PC-3 (cell line): ENCODE data around the gene SEPTIN1. TPM values are rescaled to one million over a fixed set of nuclear protein-coding genes. Genes with fewer than 3 reads are reported as not detected.
A peak's percentile ranks its signal among the peaks of the same experiment; 100 is the strongest.
"Not testable (repeated sequence)": the region's sequence is repeated elsewhere in the genome, so short reads cannot be mapped to it uniquely, and the experiment has no call there.

Experiments used
- ATAC-seq: fragments of 200-7000 bp; cut with Tn5 transposase; 2 replicates; pipeline ENCODE4 v1.9.1; 2020; ENCODE audit warnings: mild to moderate bottlenecking, moderate library complexity
- BruUV-seq: library from RNA; stranded (reverse); fragments of 400-500 nt; replicated peaks from 2 replicates; lab custom pipeline; 2021; lab: Mats Ljungman, UMichigan
- CTCF ChIA-PET: fragments of 300-600 bp; sonication (Branson Sonifier 250); formaldehyde crosslinking; loops from one replicate; lab custom pipeline; 2022; ENCODE audit warnings: antibody characterized with exemption; lab: Charles Lee
- POLR2A ChIA-PET: fragments of 300-600 bp; sonication (Branson Sonifier 250); formaldehyde crosslinking; loops from one replicate; lab custom pipeline; 2022; ENCODE audit warnings: antibody characterized with exemption; ENCODE audit not compliant: unreplicated experiment; lab: Charles Lee
- DNase-seq: peaks from one replicate; pipeline ENCODE4 v3.0.0-alpha.2; 2015
- H2AFZ ChIP-seq: fragments of 300-600 bp; sonication (generic); 2 replicates; pipeline ENCODE4 v1.6.0; 2016; ENCODE audit warnings: antibody characterized with exemption, low read length
- H3F3A ChIP-seq: fragments of 300-600 bp; sonication (generic); one replicate; pipeline ENCODE4 v1.6.0; 2017; ENCODE audit warnings: antibody characterized with exemption, low read length, control low read depth, mild to moderate bottlenecking; ENCODE audit not compliant: unreplicated experiment
- H3K27ac ChIP-seq: fragments of 300-600 bp; sonication (generic); 2 replicates; pipeline ENCODE4 v1.5.1; 2016; ENCODE audit warnings: mild to moderate bottlenecking, low read length
- H3K27me3 ChIP-seq: fragments of 300-600 bp; sonication (generic); 2 replicates; pipeline ENCODE4 v1.6.1; 2016; ENCODE audit warnings: low read length, mixed read lengths
- H3K36me3 ChIP-seq: fragments of 300-600 bp; sonication (generic); 2 replicates; pipeline ENCODE4 v1.6.1; 2016; ENCODE audit warnings: low read depth, mixed run types, low read length, mixed read lengths
- H3K4me1 ChIP-seq: fragments of 300-600 bp; sonication (generic); 2 replicates; pipeline ENCODE4 v1.5.1; 2016; ENCODE audit warnings: low read length; ENCODE audit not compliant: insufficient read depth
- H3K4me2 ChIP-seq: fragments of 300-600 bp; sonication (generic); 2 replicates; pipeline ENCODE4 v1.6.0; 2016; ENCODE audit warnings: low read length
- H3K4me3 ChIP-seq: fragments of 300-600 bp; sonication (generic); 2 replicates; pipeline ENCODE4 v1.5.1; 2016; ENCODE audit warnings: mild to moderate bottlenecking, low read length, mixed read lengths
- H3K79me2 ChIP-seq: fragments of 300-600 bp; sonication (generic); 2 replicates; pipeline ENCODE4 v1.6.1; 2017; ENCODE audit warnings: low read length, mixed read lengths
- H3K9ac ChIP-seq: fragments of 300-600 bp; sonication (generic); 2 replicates; pipeline ENCODE4 v1.6.0; 2016; ENCODE audit warnings: mild to moderate bottlenecking, low read length
- H3K9me2 ChIP-seq: fragments of 300-600 bp; sonication (generic); replicated peaks from 2 replicates; pipeline ENCODE4 v1.6.1; 2016; ENCODE audit warnings: mixed run types, low read length, mixed read lengths
- H3K9me3 ChIP-seq: fragments of 300-600 bp; sonication (generic); 2 replicates; pipeline ENCODE4 v1.6.1; 2016; ENCODE audit warnings: low read length, mixed read lengths
- H4K20me1 ChIP-seq: fragments of 300-600 bp; sonication (generic); 2 replicates; pipeline ENCODE4 v1.6.1; 2016; ENCODE audit warnings: low read length, mixed read lengths
- CTCF ChIP-seq: fragments of 300-600 bp; sonication (generic); conservative IDR thresholded peaks from 2 replicates; pipeline ENCODE4 v1.5.1; 2017; ENCODE audit warnings: antibody characterized with exemption, low read depth, mild to moderate bottlenecking, low read length
- EZH2 ChIP-seq: fragments of 300-600 bp; sonication (generic); IDR thresholded peaks from one replicate; pipeline ENCODE4 v1.6.1; 2017; ENCODE audit warnings: antibody characterized with exemption, mild to moderate bottlenecking, low read length; ENCODE audit not compliant: unreplicated experiment
- EZH2phosphoT487 ChIP-seq: fragments of 300-600 bp; sonication (generic); IDR thresholded peaks from 2 replicates; pipeline ENCODE4 v1.6.1; 2018; ENCODE audit warnings: mild to moderate bottlenecking, antibody characterized with exemption, low read length, borderline replicate concordance
- intact Hi-C: fragments of 100-400 bp; cut with micrococcal nuclease; formaldehyde crosslinking; loops from 2 replicates; pipeline ENCODE4 v1.9.0; 2023
- total RNA-seq: library from RNA; depleted of rRNA; stranded (reverse); fragments of >200 nt; gene quantifications from 2 replicates; pipeline ENCODE4 v1.2.3, GENCODE V29; 2014; rRNA removed

The SEPTIN1 gene
- total RNA-seq, 1 experiment from 2014 or later = 0.55 TPM

GRCh38 chr16:30335598-30336474, 46.5 kb downstream of the SEPTIN1 start:
- CTCF ChIA-PET = no interaction called here
- intact Hi-C loops = no loop called here
- Histone ChIP-seq H3K9ac (peak overlapping the region; percentile 59), H3F3A (no peaks in the 10 kb centered on the region), H3K9me3 (no peaks in the 10 kb centered on the region), H3K36me3 (no peaks in the 10 kb centered on the region), H3K27me3 (no peaks in the 10 kb centered on the region), H3K27ac (peak overlapping the region; percentile 58; the same call in 1 of the 2 replicates), H4K20me1 (no peaks in the 10 kb centered on the region), H3K4me1 (peaks cover 8% of the 10 kb centered on the region; the same call in 1 of the 2 replicates), H3K9me2 (no peaks in the 10 kb centered on the region), H3K79me2 (peaks cover 17% of the 10 kb centered on the region), H2AFZ (peak overlapping the region; percentile 90), H3K4me2 (peak overlapping the region; percentile 78), H3K4me3 (peak overlapping the region; percentile 70)
- POLR2A ChIA-PET = interaction anchor here (0.6 to 0.7 kb wide), 4 partner anchors 13 to 479 kb away, joined by 3 to 19 read pairs (median 4); no protein-coding TSS in a partner anchor
- peak; percentile 50 for DNase-seq
- TSS peak; percentile 76 for BruUV-seq
- TF ChIP-seq EZH2phosphoT487 (no peak), EZH2 (no peak), CTCF (no peak)
- peak; percentile 30 for ATAC-seq

- peak overlapping the region; percentile 90 for H2AFZ ChIP-seq
- CTCF ChIA-PET = not testable (repeated sequence)
These were observed 47.2 kb downstream of the SEPTIN1 start for GRCh38 chr16:30335028-30335597.

DNA sequence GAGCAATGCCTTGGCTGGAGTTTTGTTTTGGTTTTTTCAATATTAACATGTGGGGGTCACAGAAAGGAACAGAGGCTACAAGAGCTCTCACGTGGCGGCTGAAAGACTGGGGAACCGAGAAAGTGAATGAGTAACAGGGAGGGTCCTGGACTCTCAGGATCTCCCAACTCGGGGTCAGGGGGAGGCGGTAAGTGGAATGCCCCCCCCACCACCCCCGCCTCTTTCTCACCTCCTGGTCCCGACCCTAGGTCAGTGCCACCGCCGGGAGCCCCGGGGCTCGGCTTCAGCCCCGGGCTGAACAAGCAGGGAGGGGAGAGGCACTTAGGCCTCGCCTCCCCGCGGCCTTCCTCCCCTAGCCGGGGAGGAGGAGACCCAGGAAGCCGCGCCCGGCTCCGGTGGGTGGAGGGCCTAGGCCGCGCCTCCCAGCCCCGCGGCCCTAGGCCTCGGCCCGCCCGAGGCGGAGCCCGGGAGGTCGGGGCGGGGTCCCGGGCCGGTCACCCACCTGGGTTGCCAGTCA, 47.8 kb downstream of the SEPTIN1 start:
- H2AFZ ChIP-seq, H3F3A ChIP-seq, H3K27ac ChIP-seq, BruUV-seq, POLR2A ChIA-PET, CTCF ChIA-PET, H3K9me2 ChIP-seq, H3K36me3 ChIP-seq, H3K9me3 ChIP-seq, intact Hi-C loops, H4K20me1 ChIP-seq, H3K4me1 ChIP-seq, H3K27me3 ChIP-seq: not testable (repeated sequence)
- ATAC-seq (peak; percentile 90), DNase-seq (peak; percentile 80)
- H3K4me3 ChIP-seq = peak overlapping the region; percentile 70
- H3K4me2 ChIP-seq = peak overlapping the region; percentile 62
- peak overlapping the region; percentile 59; the same call in 1 of the 2 replicates for H3K9ac ChIP-seq
- peaks cover 22% of the 10 kb centered on the region for H3K79me2 ChIP-seq

More at GRCh38 chr16:30335028-30335597, 47.2 kb downstream of the SEPTIN1 start:
- peak overlapping the region; percentile 78 for H3K4me2 ChIP-seq
- H3K36me3 ChIP-seq, H3K4me1 ChIP-seq, H3K9me2 ChIP-seq, H3K9me3 ChIP-seq, H4K20me1 ChIP-seq, H3F3A ChIP-seq, intact Hi-C loops, H3K27me3 ChIP-seq, BruUV-seq: not testable (repeated sequence)
- DNase-seq (peak; percentile 79), ATAC-seq (peak; percentile 81)
- POLR2A ChIA-PET = interaction anchor here (0.6 to 0.7 kb wide), 3 partner anchors 19 to 480 kb away, joined by 3 to 5 read pairs (median 4); no protein-coding TSS in a partner anchor
- peak overlapping the region; percentile 59 for H3K9ac ChIP-seq
- peak overlapping the region; percentile 58 for H3K27ac ChIP-seq
- H3K4me3 ChIP-seq = peak overlapping the region; percentile 70
- H3K79me2 ChIP-seq = peaks cover 22% of the 10 kb centered on the region

Other genes starting within 250 kb of the SEPTIN1 start
- 8.4 and 10.3 TPM in 2 replicates for gene CORO1A, start 199.0 kb downstream of the SEPTIN1 start, total RNA-seq
- 143 and 162 TPM in 2 replicates for gene BOLA2B, start 188.9 kb downstream of the SEPTIN1 start, total RNA-seq
- 83.4 and 91.9 TPM in 2 replicates for gene SLX1A, start 188.7 kb downstream of the SEPTIN1 start, total RNA-seq
- gene SULT1A3, start 183.3 kb downstream of the SEPTIN1 start, total RNA-seq = 8.5 and 14.6 TPM in 2 replicates
- 0.29 and 4.3 TPM in 2 replicates for gene NPIPB13, start 134.1 kb downstream of the SEPTIN1 start, total RNA-seq
- 30.0 and 43.3 TPM in 2 replicates for gene CD2BP2, start 27.3 kb downstream of the SEPTIN1 start, total RNA-seq
- 36.0 and 52.4 TPM in 2 replicates for gene TBC1D10B, start 12.1 kb downstream of the SEPTIN1 start, total RNA-seq
- gene MYL11, start 7.8 kb downstream of the SEPTIN1 start, total RNA-seq = not detected in 2 replicates
- gene ZNF48, start 12.9 kb upstream of the SEPTIN1 start, total RNA-seq = 8.9 and 14.2 TPM in 2 replicates
- 3.6 and 4.3 TPM in 2 replicates for gene ZNF771, start 25.0 kb upstream of the SEPTIN1 start, total RNA-seq
- 63.1 and 64.1 TPM in 2 replicates for gene DCTPP1, start 47.5 kb upstream of the SEPTIN1 start, total RNA-seq
- gene SEPHS2, start 63.3 kb upstream of the SEPTIN1 start, total RNA-seq = 8.4 and 16.8 TPM in 2 replicates
- not detected in 2 replicates for gene ITGAL, start 90.2 kb upstream of the SEPTIN1 start, total RNA-seq
- gene ZNF768, start 144.0 kb upstream of the SEPTIN1 start, total RNA-seq = 31.2 and 46.7 TPM in 2 replicates
- gene ZNF747, start 152.3 kb upstream of the SEPTIN1 start, total RNA-seq = 7.9 and 8.9 TPM in 2 replicates
- gene ZNF764, start 175.8 kb upstream of the SEPTIN1 start, total RNA-seq = 8.1 and 12.8 TPM in 2 replicates
- gene ZNF688, start 189.2 kb upstream of the SEPTIN1 start, total RNA-seq = 5.5 and 14.3 TPM in 2 replicates
- gene ZNF785, start 203.1 kb upstream of the SEPTIN1 start, total RNA-seq = 4.9 and 5.0 TPM in 2 replicates
- gene ZNF689, start 227.8 kb upstream of the SEPTIN1 start, total RNA-seq = 6.0 and 6.9 TPM in 2 replicates